Ishikawa (cell line): Measurements from ENCODE around the gene DMPK.

Source experiments
- CEBPB ChIP-seq: IDR thresholded peaks from 2 replicates; pipeline ENCODE4 v1.6.1; 2012
- CREB1 ChIP-seq: IDR thresholded peaks from 2 replicates; pipeline ENCODE4 v1.6.1; 2012; ENCODE audit warnings: low read depth
- EGR1 ChIP-seq: IDR thresholded peaks from 2 replicates; pipeline ENCODE4 v1.6.1; 2012
- EP300 ChIP-seq: IDR thresholded peaks from 2 replicates; pipeline ENCODE4 v1.6.1; 2012; ENCODE audit warnings: borderline replicate concordance
- FOXM1 ChIP-seq: IDR thresholded peaks from 2 replicates; pipeline ENCODE4 v1.6.1; 2012; ENCODE audit warnings: low read depth, borderline replicate concordance
- NFIC ChIP-seq: IDR thresholded peaks from 2 replicates; pipeline ENCODE4 v1.6.1; 2012
- RAD21 ChIP-seq: IDR thresholded peaks from 2 replicates; pipeline ENCODE4 v1.6.1; 2012; ENCODE audit warnings: low read depth
- TAF1 ChIP-seq: IDR thresholded peaks from 2 replicates; pipeline ENCODE4 v1.6.1; 2012; ENCODE audit warnings: low read depth, mild to moderate bottlenecking
- TCF12 ChIP-seq: IDR thresholded peaks from 2 replicates; pipeline ENCODE4 v1.6.1; 2012; ENCODE audit warnings: low read depth
- TEAD4 ChIP-seq: IDR thresholded peaks from 2 replicates; pipeline ENCODE4 v1.6.1; 2012
- YY1 ChIP-seq: IDR thresholded peaks from 2 replicates; pipeline ENCODE4 v1.6.1; 2012; ENCODE audit warnings: low read depth
- ZBTB7A ChIP-seq: IDR thresholded peaks from 2 replicates; pipeline ENCODE4 v1.6.1; 2012; ENCODE audit warnings: low read depth
- TF ChIP-seq, protein P1 (sequence below): IDR thresholded peaks from 2 replicates; pipeline ENCODE4 v1.6.1; 2012
- TF ChIP-seq, protein P2 (sequence below): IDR thresholded peaks from 2 replicates; pipeline ENCODE4 v1.6.1; 2012
- TF ChIP-seq, protein P3 (sequence below): IDR thresholded peaks from 2 replicates; pipeline ENCODE4 v1.6.1; 2012; ENCODE audit warnings: low read depth, mild to moderate bottlenecking

Gene DMPK

DNA sequence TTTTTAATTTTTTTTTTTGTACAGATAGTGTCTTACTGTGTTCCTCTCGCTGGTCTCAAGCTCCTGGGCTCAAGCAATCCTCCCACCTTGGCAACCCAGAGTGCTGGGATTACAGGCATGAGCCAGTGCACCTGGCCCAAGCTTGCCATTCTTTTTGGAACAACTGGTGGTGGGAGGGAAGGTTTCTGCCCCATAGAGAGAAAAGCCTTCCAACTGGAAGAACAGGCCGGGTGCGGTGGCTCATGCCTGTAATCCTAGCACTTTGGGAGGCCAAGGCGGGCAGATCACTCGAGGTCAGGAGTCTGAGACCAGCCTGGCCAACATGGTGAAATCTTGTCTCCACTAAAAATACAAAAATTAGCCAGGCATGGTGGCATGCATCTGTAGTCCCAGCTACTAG lies 17.3 kb upstream of the DMPK start:
- TF ChIP-seq EP300 = peak; percentile 28; the same call in 1 of the 2 replicates
- TF ChIP-seq, protein P1, sequence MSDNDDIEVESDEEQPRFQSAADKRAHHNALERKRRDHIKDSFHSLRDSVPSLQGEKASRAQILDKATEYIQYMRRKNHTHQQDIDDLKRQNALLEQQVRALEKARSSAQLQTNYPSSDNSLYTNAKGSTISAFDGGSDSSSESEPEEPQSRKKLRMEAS = peak; percentile 60

DNA sequence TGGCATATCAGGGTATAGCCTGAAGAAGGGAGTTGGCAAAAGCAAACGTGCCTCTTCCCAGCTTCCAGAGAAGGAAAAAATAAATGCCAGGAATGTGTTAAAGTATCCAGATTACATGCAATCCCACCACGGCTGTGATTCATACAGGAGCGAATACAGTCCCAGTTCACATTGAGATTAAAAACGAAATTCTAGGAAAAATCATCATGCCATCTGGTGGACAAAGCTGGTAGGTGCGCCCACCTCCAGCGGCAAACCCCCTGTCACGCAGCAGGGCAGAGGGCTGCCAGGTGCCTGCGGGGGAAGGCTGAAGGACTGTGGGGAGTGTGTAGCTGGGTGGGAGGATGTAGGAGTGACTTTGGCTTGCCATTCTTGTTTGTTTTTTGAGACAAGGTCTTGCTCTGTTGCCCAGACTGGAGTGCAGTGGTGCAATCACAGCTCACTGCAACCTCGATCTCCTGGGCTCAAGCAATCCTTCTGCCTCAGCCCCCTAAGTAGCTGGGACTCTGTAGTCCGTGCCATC lies 16.8 kb upstream of the DMPK start:
- TF ChIP-seq RAD21 (peak; percentile 55), CEBPB (peak; percentile 7; the same call in 1 of the 2 replicates), YY1 (no peak)

DNA sequence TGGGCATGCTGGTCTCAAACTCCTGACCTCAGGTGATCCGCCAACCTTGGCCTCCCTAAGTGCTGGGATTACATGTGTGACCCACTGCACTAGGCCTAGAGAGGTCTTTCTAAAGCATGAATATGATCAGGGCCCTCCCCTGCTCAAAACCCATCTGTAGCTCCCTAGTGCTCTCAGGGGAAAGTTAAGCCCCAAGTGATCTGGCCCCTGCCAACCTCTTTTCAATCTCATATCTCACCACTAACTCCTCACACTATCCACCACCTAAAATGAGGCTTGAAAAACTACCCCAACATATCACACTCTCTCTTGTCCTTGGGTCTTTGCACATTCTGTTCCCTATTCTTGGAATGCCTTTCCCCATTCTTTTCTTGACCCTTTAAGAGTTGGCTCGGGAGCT lies 12.3 kb upstream of the DMPK start:
- TF ChIP-seq CREB1 (no peak), NFIC (no peak), RAD21 (no peak), TEAD4 (no peak), FOXM1 (no peak), YY1 (no peak), ZBTB7A (no peak), EP300 (no peak)
- TF ChIP-seq, protein P2, sequence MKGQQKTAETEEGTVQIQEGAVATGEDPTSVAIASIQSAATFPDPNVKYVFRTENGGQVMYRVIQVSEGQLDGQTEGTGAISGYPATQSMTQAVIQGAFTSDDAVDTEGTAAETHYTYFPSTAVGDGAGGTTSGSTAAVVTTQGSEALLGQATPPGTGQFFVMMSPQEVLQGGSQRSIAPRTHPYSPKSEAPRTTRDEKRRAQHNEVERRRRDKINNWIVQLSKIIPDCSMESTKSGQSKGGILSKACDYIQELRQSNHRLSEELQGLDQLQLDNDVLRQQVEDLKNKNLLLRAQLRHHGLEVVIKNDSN = no peak

DNA sequence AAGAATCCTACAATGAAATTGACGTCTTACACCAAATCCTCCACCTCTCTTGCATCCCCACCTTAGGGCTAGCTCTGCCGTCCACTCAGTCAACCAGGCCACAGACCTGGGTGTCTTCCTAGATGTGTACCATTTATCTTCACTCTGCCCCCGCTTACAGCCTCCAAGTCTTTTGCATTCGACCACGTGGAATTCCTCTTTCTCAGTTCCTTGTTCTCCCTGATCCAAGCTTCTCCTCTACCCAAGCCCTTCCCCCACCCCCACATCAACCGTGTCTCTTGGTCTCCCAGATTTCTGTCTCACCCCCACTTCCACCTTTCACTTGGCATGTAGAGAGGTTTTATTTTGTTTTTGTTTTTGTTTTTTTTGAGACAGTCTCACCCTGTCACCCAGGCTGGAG lies 11.6 kb upstream of the DMPK start:
- TF ChIP-seq TAF1 = no peak
- no peak for TF ChIP-seq CREB1

DNA sequence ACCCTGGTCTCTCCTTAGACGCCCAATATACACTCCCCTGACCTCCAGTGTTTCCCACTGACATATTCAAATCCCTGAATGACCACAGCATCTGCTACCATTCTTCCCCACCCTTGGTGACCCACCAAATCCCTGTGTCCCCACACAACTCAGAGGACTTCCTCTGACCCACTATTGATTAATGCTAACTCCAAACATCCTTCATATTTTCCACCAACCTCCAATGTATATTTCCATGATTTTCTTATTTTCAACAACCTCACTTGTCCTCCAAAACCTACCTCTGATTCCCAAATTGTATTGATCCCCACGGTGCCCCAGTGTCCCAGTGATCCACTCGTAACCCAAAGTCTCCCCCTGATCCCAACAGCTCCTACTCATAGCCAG lies 10.9 kb upstream of the DMPK start:
- no peak for TF ChIP-seq NFIC

DNA sequence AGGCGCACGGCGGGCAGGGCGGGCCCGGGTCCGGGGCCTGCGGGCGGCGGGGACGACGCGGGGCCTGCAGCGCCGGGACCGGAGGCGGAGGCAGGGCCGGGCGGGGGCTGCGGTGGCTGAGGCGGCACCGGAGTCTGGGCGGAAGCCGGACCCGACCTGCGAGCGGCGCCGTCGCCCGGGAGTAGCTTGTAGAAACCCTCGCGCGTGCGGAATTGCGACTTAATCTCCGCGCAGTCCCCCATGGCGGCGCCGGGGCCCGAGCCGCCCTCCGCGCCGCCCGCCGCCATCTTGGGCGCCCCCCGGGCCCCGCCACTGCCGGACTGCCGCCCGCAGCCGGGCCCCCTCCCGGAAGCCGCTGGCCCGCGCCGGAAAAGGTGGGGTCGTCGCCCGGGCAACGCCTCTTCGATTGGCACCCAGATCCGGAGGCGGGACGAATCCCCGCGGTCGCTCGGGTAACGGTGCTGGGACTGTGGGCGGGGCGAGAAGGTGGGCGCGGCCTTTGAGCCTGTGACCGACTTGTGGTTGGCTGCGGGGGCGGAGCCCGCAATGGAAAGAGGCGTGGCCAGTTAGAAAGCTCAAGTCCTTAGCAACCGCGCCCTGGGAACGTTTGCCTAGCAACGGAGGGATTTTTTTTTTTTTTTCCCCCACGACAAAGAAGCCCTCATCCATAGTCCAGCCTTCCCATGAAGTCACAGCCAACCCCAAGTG lies 10.3 kb upstream of the DMPK start, which contains the start of gene DMWD:
DMWD (minus strand) TSS at position 376 of the 708 bp plus-strand sequence; CDS start at position 287, 89 bp downstream.
- TF ChIP-seq NFIC (no peak), ZBTB7A (0 out of 2 replicates have a peak, but pooled peaks have one; percentile 62), EGR1 (peak; percentile 84), YY1 (peak; percentile 89), CEBPB (no peak), TAF1 (peak; percentile 75), TEAD4 (no peak), RAD21 (no peak), TCF12 (no peak; the same call in 1 of the 2 replicates), FOXM1 (peak; percentile 45; the same call in 1 of the 2 replicates), EP300 (no peak)
- TF ChIP-seq, protein P1 = no peak

DNA sequence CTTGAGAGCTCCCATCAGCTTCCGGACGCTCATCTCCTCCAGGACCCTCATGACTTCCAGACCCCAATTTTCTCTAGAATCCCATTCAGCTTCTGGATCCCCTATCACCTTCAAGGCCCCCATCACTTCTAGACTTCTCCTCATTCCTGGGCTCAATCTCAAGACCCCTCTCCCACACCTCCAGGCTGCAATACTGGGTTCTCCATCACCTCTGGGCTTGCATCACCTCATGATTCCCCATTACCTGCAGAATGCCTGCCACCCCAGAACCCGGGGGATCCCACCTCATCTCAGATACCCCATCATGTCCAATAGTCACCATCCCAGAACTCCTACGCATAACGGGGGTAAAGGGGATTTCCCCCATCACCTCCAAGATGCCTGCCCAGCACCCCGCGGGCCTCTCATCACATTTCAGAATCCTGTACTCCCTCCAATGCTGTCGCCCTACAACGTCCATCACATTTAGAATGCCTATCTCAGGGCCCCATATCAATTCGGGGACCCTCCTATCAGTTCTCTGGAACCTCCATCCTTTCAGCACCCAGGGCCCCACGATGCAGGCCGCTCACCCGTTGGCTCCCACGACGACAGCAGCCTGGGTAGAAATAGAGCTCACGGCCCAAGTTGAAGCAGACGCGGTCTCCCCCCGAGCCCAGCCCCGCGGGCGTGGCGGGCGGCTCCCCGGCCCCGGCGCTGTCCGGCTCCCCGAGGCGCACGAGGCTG lies 9.6 kb upstream of the DMPK start:
- TF ChIP-seq TEAD4 (no peak), CEBPB (no peak), TCF12 (no peak), TAF1 (no peak), EP300 (no peak), ZBTB7A (no peak), CREB1 (no peak), NFIC (no peak), YY1 (no peak), FOXM1 (no peak), EGR1 (no peak), RAD21 (no peak)
- TF ChIP-seq, protein P1 = no peak
- TF ChIP-seq, protein P2 = no peak
- TF ChIP-seq, protein P3, sequence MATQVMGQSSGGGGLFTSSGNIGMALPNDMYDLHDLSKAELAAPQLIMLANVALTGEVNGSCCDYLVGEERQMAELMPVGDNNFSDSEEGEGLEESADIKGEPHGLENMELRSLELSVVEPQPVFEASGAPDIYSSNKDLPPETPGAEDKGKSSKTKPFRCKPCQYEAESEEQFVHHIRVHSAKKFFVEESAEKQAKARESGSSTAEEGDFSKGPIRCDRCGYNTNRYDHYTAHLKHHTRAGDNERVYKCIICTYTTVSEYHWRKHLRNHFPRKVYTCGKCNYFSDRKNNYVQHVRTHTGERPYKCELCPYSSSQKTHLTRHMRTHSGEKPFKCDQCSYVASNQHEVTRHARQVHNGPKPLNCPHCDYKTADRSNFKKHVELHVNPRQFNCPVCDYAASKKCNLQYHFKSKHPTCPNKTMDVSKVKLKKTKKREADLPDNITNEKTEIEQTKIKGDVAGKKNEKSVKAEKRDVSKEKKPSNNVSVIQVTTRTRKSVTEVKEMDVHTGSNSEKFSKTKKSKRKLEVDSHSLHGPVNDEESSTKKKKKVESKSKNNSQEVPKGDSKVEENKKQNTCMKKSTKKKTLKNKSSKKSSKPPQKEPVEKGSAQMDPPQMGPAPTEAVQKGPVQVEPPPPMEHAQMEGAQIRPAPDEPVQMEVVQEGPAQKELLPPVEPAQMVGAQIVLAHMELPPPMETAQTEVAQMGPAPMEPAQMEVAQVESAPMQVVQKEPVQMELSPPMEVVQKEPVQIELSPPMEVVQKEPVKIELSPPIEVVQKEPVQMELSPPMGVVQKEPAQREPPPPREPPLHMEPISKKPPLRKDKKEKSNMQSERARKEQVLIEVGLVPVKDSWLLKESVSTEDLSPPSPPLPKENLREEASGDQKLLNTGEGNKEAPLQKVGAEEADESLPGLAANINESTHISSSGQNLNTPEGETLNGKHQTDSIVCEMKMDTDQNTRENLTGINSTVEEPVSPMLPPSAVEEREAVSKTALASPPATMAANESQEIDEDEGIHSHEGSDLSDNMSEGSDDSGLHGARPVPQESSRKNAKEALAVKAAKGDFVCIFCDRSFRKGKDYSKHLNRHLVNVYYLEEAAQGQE = no peak

DNA sequence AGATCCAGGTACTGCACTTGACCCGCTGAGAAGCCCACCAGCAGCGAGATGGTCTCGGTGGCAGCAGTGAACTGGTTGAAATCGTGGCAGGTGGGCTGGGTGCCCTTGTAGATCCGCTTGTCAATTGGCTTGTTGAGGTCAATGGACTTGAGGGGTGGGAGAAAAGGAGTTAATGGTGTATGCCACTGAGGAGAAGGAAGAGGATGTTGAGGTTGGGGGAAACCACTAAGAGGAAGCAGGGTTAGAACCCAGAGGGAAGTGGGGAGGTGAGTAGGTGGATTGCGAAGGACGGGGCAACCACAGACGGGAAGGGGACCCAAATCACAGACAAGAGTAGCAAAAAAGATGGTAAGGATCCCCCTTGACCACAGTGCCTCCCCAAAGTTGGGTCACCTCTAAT lies 8.7 kb upstream of the DMPK start:
- TF ChIP-seq TCF12 = no peak
- no peak for TF ChIP-seq TAF1
- TF ChIP-seq EGR1 = no peak
- TF ChIP-seq FOXM1 = no peak
